Ishikawa (cell line): ENCODE results near the gene BLOC1S4.

ENCODE experiments used
- CEBPB ChIP-seq: IDR thresholded peaks from 2 replicates; pipeline ENCODE4 v1.6.1; 2012
- EGR1 ChIP-seq: IDR thresholded peaks from 2 replicates; pipeline ENCODE4 v1.6.1; 2012
- EP300 ChIP-seq: IDR thresholded peaks from 2 replicates; pipeline ENCODE4 v1.6.1; 2012; ENCODE audit warnings: borderline replicate concordance
- NFIC ChIP-seq: IDR thresholded peaks from 2 replicates; pipeline ENCODE4 v1.6.1; 2012
- RAD21 ChIP-seq: IDR thresholded peaks from 2 replicates; pipeline ENCODE4 v1.6.1; 2012; ENCODE audit warnings: low read depth
- TAF1 ChIP-seq: IDR thresholded peaks from 2 replicates; pipeline ENCODE4 v1.6.1; 2012; ENCODE audit warnings: low read depth, mild to moderate bottlenecking
- TCF12 ChIP-seq: IDR thresholded peaks from 2 replicates; pipeline ENCODE4 v1.6.1; 2012; ENCODE audit warnings: low read depth
- USF1 ChIP-seq: IDR thresholded peaks from 2 replicates; pipeline ENCODE4 v1.6.1; 2012
- TF ChIP-seq, protein P1 (sequence below): IDR thresholded peaks from 2 replicates; pipeline ENCODE4 v1.6.1; 2012; ENCODE audit warnings: low read depth, mild to moderate bottlenecking
- TF ChIP-seq, protein P2 (sequence below): IDR thresholded peaks from 2 replicates; pipeline ENCODE4 v1.6.1; 2012

- no peak for TF ChIP-seq EP300
- no peak for TF ChIP-seq CEBPB
- TF ChIP-seq, protein P1, sequence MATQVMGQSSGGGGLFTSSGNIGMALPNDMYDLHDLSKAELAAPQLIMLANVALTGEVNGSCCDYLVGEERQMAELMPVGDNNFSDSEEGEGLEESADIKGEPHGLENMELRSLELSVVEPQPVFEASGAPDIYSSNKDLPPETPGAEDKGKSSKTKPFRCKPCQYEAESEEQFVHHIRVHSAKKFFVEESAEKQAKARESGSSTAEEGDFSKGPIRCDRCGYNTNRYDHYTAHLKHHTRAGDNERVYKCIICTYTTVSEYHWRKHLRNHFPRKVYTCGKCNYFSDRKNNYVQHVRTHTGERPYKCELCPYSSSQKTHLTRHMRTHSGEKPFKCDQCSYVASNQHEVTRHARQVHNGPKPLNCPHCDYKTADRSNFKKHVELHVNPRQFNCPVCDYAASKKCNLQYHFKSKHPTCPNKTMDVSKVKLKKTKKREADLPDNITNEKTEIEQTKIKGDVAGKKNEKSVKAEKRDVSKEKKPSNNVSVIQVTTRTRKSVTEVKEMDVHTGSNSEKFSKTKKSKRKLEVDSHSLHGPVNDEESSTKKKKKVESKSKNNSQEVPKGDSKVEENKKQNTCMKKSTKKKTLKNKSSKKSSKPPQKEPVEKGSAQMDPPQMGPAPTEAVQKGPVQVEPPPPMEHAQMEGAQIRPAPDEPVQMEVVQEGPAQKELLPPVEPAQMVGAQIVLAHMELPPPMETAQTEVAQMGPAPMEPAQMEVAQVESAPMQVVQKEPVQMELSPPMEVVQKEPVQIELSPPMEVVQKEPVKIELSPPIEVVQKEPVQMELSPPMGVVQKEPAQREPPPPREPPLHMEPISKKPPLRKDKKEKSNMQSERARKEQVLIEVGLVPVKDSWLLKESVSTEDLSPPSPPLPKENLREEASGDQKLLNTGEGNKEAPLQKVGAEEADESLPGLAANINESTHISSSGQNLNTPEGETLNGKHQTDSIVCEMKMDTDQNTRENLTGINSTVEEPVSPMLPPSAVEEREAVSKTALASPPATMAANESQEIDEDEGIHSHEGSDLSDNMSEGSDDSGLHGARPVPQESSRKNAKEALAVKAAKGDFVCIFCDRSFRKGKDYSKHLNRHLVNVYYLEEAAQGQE: no peak
- TF ChIP-seq EGR1: no peak
- TF ChIP-seq TAF1: no peak
- no peak for TF ChIP-seq RAD21
- TF ChIP-seq, protein P2, sequence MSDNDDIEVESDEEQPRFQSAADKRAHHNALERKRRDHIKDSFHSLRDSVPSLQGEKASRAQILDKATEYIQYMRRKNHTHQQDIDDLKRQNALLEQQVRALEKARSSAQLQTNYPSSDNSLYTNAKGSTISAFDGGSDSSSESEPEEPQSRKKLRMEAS: no peak
- no peak for TF ChIP-seq TCF12
- no peak for TF ChIP-seq USF1
- TF ChIP-seq NFIC: no peak
Observed at GRCh38 chr4:6686104-6686787, 29.7 kb upstream of the BLOC1S4 start.
